GM19238 (cell line): ENCODE data around the gene ANKMY2.
"Not testable (repeated sequence)": the region's sequence is repeated elsewhere in the genome, so short reads cannot be mapped to it uniquely, and the experiment has no call there.

Experiments
- DNase-seq: peaks from one replicate; pipeline ENCODE4 v3.0.0; 2011; ENCODE audit warnings: low spot score; ENCODE audit not compliant: insufficient read length

Gene ANKMY2

DNA sequence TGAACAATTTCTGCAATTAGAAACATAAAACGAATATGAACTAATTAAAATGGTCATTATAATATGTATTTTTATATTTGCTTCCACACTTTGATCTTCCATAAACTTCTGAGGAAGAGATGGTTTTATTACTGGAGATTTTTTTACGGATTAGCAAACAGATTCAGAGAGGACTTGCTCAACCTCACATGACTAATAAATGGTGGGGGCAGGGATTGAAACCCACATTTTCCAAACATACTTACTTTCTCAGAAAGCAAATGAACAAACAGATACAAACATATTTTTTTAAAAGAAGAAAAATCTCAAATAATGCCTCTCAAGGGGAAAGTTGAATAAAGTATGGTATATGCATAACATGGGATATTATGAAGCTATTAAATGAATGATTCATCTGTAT, 18.3 kb downstream of the ANKMY2 start:
- DNase-seq, result no peak

DNA sequence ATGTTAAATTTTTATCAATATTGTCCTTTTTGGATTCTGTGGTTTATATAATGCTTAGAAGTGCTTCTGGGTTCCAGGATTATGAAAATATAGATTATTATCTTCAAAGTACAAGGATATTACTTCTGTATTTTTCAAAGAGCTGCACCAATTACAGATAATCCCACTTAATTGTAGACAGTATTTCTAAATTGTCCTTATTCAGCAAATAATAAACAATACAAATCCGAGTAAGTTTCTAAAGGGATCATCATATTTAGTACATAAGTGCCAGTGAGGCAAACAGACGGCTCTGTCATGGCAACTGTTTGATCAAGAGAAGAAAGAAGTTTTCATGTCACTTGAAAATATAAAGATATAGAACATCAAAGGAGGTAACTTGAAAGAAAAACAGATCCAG, 19.2 kb downstream of the ANKMY2 start:
- no peak for DNase-seq

DNA sequence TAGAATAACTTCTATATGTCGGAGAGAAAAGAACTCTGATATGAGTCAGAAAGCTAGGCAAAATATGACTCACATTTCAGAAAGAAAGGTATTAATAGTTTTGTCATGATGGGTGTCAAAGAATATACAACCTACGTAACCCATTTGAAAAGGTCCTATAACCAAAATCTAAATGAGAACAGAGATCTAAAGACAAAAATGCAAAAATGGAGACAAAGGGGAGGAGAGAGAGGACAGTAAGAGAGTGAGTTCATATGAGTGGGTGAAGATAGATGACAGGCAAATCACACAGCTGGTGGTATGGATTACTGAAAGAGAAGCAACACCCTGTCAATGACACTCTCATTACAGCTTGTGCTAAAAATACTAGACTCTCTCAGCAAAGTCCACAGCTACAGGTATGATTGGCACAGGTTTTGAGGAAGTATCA, 25.6 kb downstream of the ANKMY2 start:
- DNase-seq, result no peak

DNA sequence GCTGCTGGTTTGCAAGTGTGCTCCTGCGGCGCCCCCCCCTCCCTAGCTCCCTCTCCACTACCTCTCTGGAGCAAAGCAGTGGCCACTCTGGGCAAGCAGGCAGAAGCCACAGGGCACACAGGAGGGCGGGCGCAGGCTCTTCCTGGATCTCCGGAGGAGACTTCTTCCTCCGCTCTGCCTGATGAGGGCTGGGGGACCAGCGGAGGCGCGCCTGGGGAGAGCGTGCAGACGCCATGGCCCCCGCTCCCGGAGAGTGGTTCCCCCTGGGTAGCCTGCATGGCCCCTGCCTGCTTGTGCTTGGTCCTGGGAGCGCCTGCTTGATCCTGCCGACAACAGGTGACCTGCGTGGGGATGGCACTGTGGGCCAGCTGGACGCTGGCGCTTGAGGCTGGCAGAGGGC, 29.0 kb downstream of the ANKMY2 start:
- no peak for DNase-seq

DNA sequence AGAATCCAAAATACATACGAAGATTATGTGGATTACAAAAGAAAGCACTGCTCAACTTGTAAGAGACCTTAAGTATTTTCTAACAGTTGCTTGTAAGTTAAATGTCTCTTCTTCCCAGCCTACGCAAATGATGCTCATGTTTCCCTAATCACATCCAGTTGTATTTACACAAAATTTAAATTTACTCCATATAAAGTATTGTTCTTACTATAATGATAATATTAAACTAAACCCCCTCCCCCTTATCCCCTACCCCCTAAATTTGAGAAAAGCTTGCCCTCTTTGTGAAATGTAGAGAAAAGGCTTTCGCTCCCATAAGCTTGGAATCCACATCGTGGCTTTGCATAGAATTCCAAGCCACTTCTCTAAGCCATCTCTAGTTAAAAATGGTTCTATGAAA, 29.4 kb downstream of the ANKMY2 start:
- no peak for DNase-seq

- no peak for DNase-seq
These were observed 30.3 kb downstream of the ANKMY2 start for GRCh38 chr7:16615228-16615627.

GRCh38 chr7:16611711-16612110, 33.8 kb downstream of the ANKMY2 start:
- DNase-seq, result no peak

GRCh38 chr7:16609842-16610450, 35.6 kb downstream of the ANKMY2 start:
- no peak for DNase-seq

DNA sequence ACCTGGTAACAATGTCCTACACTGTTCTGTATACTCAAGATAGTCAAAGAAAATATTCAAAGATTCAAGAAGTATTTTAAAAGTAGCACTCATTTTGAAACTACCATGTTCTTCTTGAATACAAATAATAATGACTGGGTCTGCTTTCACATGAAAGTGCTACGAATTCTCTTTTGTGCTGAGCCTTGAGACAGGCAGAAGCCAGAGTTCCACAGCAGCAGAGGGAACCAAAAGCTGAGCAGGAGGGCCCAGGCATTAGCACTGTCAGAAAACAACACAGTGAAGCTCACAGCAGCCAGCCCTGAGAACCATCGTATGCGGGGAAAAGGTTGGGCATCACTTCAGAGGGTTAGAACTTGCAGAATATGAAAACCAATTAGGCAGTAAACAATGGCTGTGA, 38.9 kb downstream of the ANKMY2 start:
- no peak for DNase-seq

- DNase-seq, result no peak
These were observed 41.5 kb downstream of the ANKMY2 start for GRCh38 chr7:16604054-16604453.

DNA sequence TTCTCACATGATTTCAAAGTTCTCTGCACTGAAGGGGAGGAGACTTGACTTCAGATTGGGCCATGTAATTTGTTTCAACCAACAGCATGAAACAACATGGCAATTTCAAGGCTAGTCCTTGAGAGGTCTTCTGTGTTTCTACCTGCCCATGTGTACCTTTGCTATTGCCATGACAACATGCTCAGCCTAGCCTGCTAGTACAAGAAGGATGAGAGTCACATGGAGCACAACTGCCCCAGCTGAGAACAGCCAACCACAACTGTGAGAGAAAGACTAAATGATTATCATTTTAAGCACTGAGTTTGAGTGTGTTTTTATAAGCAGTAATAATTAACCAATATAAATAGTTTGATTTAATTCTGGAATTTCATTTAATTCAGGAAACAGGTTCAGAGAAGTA, 41.9 kb downstream of the ANKMY2 start:
- no peak for DNase-seq

GRCh38 chr7:16599860-16600259, 45.7 kb downstream of the ANKMY2 start:
- no peak for DNase-seq

DNA sequence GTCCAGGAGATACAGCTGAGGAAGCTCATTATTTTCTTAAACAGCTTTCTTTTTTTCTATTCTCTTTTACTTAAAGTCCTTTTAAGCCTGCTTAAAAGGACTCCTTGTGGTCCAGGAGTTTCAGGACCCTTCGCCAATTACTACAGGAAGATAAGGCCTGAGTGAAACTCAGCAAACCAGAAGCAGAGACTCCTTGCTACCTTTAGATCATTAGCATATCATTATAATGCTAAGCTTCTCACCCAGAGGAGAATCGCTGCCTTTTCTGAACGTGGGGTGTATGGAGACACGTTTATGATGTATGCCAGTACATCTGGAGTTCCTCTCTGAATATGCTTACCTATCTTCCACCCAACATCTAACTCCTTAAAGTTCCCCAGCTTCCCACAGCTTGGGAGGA, 47.5 kb downstream of the ANKMY2 start:
- no peak for DNase-seq

- DNase-seq, result not testable (repeated sequence)
These were observed 50.0 kb downstream of the ANKMY2 start for GRCh38 chr7:16595596-16595995.

- DNase-seq, result no peak
These were observed 50.9 kb downstream of the ANKMY2 start for GRCh38 chr7:16594676-16595075.

DNA sequence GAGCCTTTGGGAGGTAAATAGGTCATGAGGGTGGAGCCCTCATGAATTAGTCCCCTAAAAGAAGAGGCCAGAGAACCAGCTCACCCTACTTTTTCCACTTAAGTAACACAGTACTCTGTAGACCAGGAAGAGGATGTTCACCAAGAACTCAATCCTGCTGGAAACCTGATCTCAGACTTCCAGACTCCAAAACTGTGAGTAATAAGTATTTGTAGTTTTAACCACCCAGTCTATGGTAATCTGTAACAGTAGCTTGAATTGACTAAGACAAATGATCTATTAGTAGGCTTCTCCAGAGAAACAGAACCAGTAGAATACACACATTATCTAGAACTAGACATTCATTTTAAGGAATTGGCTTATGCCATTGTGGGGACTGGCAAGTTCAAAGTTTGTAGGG, 51.5 kb downstream of the ANKMY2 start:
- no peak for DNase-seq

DNA sequence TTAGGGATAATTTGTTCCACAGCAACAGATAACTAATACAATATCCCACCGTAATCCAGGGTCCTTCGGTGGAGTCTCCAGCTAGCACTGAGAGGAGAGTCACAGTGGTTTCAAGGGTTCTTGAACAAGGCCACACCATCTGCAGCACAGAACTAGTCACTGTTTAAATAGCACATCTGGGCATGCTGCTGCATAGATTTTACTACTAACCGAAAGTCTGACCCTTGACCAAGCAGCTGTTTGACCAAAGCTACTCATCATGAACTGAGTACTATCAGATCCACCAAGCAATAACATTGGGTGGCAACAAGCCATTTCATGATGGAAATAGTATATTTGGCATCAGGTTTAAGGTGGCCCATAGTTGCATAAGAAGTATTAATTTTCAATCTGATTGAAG, 53.2 kb downstream of the ANKMY2 start:
- no peak for DNase-seq

GRCh38 chr7:16590424-16590823, 55.1 kb downstream of the ANKMY2 start:
- no peak for DNase-seq

- DNase-seq, result no peak
These were observed 55.7 kb downstream of the ANKMY2 start for GRCh38 chr7:16589881-16590280.

GRCh38 chr7:16587790-16588189, 57.8 kb downstream of the ANKMY2 start:
- DNase-seq, result no peak

GRCh38 chr7:16587129-16587528, 58.4 kb downstream of the ANKMY2 start:
- no peak for DNase-seq

- no peak for DNase-seq
These were observed 59.3 kb downstream of the ANKMY2 start for GRCh38 chr7:16586081-16586874.

DNA sequence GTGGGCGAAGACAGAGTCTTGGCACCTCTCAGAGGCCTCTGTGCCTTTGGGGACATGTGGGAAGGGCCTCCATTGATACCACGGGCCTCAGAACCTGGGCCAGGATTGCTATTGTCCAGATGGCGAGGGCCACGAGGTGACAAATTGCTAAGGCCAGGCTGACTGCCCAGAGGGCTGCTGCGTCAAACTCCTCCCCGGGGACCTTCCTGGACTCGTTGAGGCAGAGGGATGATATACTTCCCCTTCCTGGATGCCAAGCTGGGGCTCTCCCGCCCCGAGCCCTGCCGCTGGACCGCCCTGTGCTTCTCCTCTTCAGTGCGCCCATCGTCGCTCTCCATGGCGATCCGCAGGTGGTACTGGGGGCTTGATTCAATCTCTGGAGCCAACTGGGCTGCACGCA, 60.0 kb downstream of the ANKMY2 start:
- DNase-seq, result no peak
